HG02763 (cell line): ENCODE results near the gene GNG2.
A peak's percentile ranks its signal among the peaks of the same experiment; 100 is the strongest.
"Not testable (repeated sequence)": the region's sequence is repeated elsewhere in the genome, so short reads cannot be mapped to it uniquely, and the experiment has no call there.

Source experiments
- ATAC-seq: cut with Tn5 transposase; IDR thresholded peaks from one replicate; pipeline ENCODE4 v1.9.1; 2021; ENCODE audit warnings: mild to moderate bottlenecking, moderate library complexity; ENCODE audit not compliant: unreplicated experiment

Gene GNG2

DNA sequence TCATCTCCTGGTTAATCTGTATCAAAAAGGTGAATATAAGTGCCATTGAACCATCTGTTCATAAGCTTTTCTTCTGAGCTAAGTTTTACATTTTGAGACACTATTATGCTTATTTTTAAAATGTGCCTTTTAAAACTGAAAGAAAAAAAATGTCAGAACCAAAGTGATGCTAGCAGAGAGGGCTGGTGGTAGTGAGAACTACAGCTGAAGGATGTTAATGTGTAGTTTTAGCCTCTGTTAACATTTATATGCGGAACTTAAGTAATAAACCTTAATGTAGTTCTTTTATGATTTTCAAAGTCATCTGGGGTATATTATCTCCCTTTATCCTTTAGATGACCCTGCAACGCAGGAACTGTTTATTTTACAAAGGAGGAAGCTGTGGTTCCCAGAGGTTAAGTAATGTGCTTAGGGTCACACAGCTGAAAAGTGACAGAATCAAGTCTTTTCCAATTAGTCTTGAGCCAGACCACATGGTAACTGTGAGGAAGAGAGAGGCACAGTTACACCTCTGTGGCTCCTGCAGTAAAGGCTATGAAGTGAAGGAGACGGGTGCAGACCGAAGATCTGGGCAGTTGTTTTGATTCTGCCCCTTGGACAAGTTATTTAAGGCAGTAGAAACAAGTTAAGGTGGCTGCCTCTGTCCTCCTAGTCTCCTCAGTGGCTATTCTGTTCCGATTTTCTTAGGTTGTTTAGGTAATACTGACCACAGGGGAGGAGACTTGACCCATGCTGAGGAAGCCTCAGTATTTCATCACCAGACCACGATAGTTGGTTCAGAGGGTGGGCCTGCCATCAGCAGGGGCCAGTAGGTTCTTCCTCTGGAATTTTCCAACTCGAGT is 23.9 kb downstream of the GNG2 start:
- peak; percentile 70 for ATAC-seq

GRCh38 chr14:51889851-51890250 is 29.4 kb downstream of the GNG2 start:
- ATAC-seq, result no peak

- no peak for ATAC-seq
These were observed 33.8 kb downstream of the GNG2 start for GRCh38 chr14:51894250-51894649.

DNA sequence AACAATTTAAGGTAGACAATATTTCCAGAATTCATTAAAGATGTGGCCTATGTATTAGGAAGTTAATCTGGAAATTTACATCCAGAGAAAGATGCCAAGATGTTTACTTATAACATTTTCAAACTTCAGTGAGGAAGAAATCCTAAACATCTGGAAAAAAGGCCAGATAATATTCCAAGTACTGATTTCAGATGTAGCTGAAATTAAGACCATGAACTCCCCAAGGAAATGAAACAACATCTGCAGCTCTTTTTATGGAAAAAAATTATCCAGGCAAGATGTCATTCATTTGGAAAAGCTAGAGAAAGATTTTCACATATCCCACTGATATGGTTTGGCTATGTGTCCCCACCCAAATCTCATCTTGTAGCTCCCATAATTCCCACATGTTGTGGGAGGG is 35.0 kb downstream of the GNG2 start:
- ATAC-seq, result no peak

DNA sequence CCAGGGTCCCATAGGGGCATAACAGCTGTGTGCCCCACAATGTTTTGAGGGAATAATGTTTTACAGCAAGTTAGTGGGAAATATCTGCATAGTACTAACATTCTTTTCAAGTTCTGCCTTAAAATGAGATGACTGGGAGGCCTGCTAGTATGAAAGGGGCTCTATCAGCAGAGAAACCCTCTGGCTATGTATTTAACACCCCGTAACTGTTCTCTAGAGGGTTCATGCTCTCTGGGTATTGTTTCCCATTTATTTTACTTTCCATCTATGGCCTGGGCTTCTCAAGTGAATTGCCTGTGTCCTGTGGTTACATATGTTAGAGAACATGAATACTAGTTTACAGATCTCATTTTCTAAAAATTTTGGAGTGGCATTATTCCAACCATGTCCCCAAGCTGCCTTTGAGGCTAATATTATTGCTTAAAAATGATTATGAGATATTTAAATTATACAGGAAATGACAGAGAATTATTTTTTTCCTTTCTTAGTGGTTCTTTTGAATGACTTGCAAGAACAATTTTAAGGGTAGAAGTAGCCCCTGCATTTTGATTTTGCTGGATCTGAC is 37.5 kb downstream of the GNG2 start:
- ATAC-seq, result no peak

GRCh38 chr14:51901475-51902024 is 41.1 kb downstream of the GNG2 start:
- ATAC-seq, result no peak

- ATAC-seq, result not testable (repeated sequence)
These were observed 45.3 kb downstream of the GNG2 start for GRCh38 chr14:51905656-51906121.

GRCh38 chr14:51908086-51908485 is 47.7 kb downstream of the GNG2 start:
- ATAC-seq, result no peak

DNA sequence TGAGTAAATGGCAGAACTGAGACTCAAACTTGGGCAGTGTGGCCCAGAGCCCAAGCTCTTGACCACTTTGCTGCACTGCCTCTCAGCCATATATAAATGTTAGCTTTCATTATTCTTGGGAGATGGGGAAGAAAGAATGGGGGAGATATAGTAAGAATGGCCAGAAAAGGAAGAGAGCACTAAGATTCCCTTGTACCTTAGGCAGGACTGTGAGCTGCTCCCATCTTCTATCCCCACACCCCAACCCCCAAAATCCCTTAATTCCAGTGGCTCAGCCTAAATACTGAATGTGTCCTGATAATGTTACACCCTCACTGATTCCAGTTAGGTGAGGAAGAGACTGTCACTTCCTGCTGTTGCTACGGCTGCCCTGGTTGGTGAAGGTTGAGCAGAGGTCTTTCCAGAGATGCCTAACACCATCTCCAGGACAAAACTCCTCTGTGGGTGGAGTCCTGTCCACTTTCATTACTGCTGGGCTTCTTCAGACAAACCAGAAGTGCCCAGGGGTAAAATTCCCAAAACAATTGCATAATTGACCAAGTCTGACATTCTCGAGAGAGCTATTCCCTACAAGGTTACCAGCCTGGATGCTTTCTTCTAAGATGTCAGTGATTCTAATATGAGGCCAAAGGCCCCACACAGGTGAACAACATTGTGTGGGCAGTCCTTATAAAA is 51.8 kb downstream of the GNG2 start:
- no peak for ATAC-seq

- no peak for ATAC-seq
These were observed 53.9 kb downstream of the GNG2 start for GRCh38 chr14:51914310-51914709.

DNA sequence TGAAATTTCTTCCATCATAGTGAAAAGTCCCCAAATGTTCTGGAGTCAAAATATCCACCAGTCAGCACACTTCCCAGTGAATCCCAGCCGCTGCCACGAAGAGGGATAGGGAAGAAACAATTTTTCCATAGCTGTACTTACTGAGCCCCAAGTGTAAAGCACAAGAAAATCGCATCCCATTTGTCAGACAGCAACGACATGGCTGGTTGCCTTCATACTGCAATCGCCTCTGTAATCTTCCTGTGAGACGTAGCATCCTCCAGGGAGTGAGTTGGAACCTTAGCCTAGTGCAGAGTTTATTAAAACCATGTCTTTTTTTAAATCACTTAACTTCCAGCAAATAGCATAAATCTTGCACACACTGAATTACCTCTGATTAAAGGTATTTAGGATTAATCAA is 56.8 kb downstream of the GNG2 start:
- no peak for ATAC-seq

DNA sequence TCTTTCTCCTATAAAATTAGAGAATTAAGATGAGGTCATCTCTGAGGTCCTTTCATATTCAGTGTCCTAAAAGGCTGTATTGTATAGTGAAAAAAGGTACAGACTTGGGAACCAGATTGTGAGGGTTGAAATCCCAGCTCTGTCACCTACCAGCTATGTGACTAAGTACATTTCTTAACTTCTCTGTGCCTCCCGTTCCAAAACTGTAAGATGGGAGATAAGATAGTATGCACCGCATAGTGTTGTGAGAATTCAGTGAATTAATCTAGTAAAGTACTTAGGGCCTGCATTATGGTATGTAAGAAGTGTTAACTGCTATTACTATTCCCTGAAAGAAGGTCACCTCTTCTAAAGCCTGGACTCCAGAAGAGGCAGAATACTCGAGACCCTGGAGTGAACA is 60.6 kb downstream of the GNG2 start:
- no peak for ATAC-seq

- no peak for ATAC-seq
These were observed 62.2 kb downstream of the GNG2 start for GRCh38 chr14:51922624-51923023.

GRCh38 chr14:51924600-51924999 is 64.2 kb downstream of the GNG2 start:
- no peak for ATAC-seq

DNA sequence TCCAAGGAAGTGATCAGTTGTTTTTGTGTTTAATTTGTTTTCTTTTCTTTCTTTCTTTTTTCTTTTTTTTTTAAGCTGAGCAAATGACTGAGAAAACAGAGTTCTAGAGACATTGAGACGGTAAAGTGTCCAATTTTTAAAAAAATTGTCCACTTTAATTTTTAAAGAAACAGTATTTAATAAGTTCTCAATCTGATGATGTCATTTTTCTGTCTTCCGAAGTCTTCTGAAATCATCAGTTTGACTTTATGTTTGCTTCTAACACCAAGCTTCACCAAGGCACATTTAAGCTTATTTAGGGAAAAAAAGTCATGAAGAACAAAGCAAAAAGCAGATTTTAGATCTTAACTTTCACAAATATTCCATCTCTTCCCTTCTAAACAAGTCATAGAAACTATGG is 65.6 kb downstream of the GNG2 start:
- no peak for ATAC-seq

DNA sequence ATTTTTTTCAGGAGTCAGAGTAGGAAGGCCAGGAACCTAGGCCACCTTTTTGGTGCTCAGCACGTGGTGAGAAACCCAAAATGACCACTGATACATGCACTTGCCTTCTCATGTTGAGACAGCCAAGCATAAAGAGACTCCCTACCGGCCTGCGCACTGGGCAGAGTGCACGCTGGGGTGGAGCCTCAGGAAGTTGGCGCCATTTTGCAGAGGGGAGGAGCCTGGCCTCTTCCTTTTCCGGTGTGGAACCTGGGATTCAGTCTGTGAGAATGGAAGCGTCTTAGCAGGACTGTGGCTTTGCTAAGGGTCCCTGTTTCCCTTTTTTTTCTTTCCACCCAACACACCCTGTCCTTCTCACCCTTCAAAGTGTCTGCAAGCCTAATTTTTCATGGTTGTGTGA is 66.0 kb downstream of the GNG2 start:
- ATAC-seq, result no peak

GRCh38 chr14:51928568-51928967 is 68.2 kb downstream of the GNG2 start:
- no peak for ATAC-seq

GRCh38 chr14:51929166-51929565 is 68.8 kb downstream of the GNG2 start:
- ATAC-seq, result no peak

DNA sequence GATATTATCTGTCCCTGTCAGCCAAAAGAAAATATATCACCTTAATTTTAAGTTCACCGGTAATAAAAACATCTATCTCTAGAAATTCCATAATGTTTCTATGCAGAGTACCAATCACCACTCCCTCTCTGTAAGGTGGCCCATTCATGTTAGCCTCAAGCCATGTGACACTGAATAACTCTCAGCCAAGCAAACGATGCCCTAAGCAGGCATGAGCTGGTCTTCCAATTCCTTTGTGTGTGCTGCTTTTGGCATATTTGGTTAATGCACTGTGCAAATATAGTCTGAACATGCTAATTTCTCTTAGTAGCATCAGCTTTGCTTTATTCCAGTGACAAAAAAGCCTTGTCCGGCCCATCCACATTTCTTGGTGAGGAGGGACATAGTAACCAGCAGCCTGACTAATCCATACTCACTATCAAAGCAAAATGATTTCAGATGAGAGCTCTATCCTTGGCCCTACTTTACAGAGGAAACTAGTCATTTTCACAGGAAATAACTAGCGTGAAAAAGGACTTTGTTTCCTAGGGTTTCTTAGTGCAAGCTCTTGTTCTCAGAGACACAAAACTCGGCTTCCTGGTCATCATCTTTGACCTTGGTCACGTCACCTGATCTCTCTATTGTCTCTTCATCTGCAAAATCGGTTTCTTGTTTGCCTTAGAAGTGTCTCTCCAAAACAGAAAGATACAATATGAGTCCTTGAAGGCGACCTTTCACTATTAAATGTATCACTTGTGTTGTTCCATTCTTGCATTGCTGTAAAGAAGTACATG is 69.7 kb downstream of the GNG2 start:
- ATAC-seq, result no peak

DNA sequence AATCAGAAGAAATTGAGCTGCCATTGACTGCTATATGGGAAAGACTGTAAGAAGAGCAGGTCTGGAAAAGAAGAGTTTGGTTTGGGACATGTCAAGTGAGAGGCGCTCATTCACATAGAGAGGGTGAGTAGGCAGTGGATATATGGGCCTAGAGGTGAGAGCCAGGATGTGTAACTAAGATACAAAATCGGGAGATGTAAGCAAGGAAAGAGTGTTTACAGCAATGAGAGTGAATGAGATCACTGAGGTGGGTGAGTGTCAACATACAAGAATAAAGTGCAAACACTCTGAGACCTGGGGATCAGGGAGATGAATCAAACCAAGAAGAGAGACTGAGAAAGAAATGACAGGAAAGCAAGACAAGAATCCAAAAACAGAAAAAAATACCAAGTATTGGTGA is 70.9 kb downstream of the GNG2 start:
- ATAC-seq, result no peak

DNA sequence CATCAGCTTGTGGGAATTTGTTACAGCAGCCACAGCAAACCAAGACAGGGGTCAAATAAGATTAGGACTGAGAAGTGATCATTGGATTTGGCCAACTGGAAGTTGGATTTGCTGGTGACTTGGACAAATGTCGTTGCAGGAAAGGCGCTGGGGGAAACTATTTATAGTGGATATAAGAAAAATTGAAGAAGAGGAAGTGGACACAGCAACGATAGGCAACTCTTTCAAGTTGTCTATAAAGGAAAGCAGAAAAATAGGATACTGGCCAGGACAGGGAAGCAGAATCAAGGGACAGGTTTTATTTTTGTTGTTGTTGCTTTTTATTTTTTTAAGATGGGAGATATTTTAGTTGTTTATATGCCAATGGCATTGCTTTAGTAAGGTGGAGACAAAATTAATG is 72.8 kb downstream of the GNG2 start:
- ATAC-seq, result no peak
